WTC11 (cell line): Measurements from ENCODE around the gene GNG2. TPM values are rescaled to one million over a fixed set of nuclear protein-coding genes. Genes with fewer than 3 reads are reported as not detected.

Experiments
- ATAC-seq: fragments of 200-7000 bp; cut with Tn5 transposase; 2 replicates; pipeline ENCODE4 v1.10.0; 2021; ENCODE audit warnings: mild to moderate bottlenecking, moderate library complexity
- CTCF ChIA-PET: fragments of 300-600 bp; sonication (Branson Sonifier 250); formaldehyde crosslinking; loops from one replicate; lab custom pipeline; 2021; ENCODE audit warnings: antibody characterized with exemption; lab: Charles Lee
- POLR2A ChIA-PET: fragments of 350-600 bp; sonication (Branson Sonifier 250); formaldehyde crosslinking; loops from one replicate; lab custom pipeline; 2021; ENCODE audit warnings: antibody characterized with exemption; lab: Charles Lee
- DNase-seq: peaks from one replicate; pipeline ENCODE4 v3.0.0; 2021; ENCODE audit warnings: low spot score
- H3K27ac Mint-ChIP-seq: 2 replicates; pipeline ENCODE4 v1.8.0; 2021; ENCODE audit warnings: mixed read lengths
- H3K27me3 Mint-ChIP-seq: 2 replicates; pipeline ENCODE4 v1.8.0; 2021; ENCODE audit warnings: low read depth, mild to moderate bottlenecking, moderate library complexity, mixed read lengths
- H3K36me3 Mint-ChIP-seq: 2 replicates; pipeline ENCODE4 v1.8.0; 2021; ENCODE audit warnings: mixed read lengths
- H3K4me1 Mint-ChIP-seq: 2 replicates; pipeline ENCODE4 v1.8.0; 2022; ENCODE audit warnings: mixed read lengths
- H3K4me3 Mint-ChIP-seq: 2 replicates; pipeline ENCODE4 v1.8.0; 2021; ENCODE audit warnings: mild to moderate bottlenecking, moderate library complexity, mixed read lengths
- H3K9me3 Mint-ChIP-seq: 2 replicates; pipeline ENCODE4 v1.8.0; 2021; ENCODE audit warnings: mixed read lengths
- ATF2 ChIP-seq: sonication (generic); formaldehyde crosslinking; IDR thresholded peaks from 2 replicates; pipeline ENCODE4 v1.8.1; 2022; ENCODE audit warnings: low read depth, missing genetic modification reagents, borderline replicate concordance
- E2F4 ChIP-seq: sonication (generic); formaldehyde crosslinking; IDR thresholded peaks from 2 replicates; pipeline ENCODE4 v1.8.1; 2022; ENCODE audit warnings: low read depth, mild to moderate bottlenecking, moderate library complexity, missing genetic modification reagents, borderline replicate concordance
- EMX1 ChIP-seq: fragments of 250-450 bp; sonication (Bioruptor Pico); IDR thresholded peaks from 2 replicates; pipeline ENCODE4 v1.8.0; 2021; ENCODE audit warnings: mild to moderate bottlenecking
- HMGA2 ChIP-seq: fragments of 250-450 bp; sonication (Bioruptor Pico); IDR thresholded peaks from 2 replicates; pipeline ENCODE4 v1.4.0; 2021; ENCODE audit warnings: mild to moderate bottlenecking, moderate library complexity
- JAZF1 ChIP-seq: fragments of 250-450 bp; sonication (Bioruptor Pico); IDR thresholded peaks from 2 replicates; pipeline ENCODE4 v1.9.0; 2021; ENCODE audit warnings: moderate library complexity, mild to moderate bottlenecking, inconsistent platforms
- KAT7 ChIP-seq: sonication (generic); formaldehyde crosslinking; IDR thresholded peaks from 2 replicates; pipeline ENCODE4 v1.8.1; 2023; ENCODE audit warnings: missing genetic modification reagents, mild to moderate bottlenecking, borderline replicate concordance
- NFATC4 ChIP-seq: fragments of 250-450 bp; sonication (Bioruptor Pico); IDR thresholded peaks from 2 replicates; pipeline ENCODE4 v1.9.0; 2021; ENCODE audit warnings: mild to moderate bottlenecking
- NFE2L1 ChIP-seq: sonication (generic); formaldehyde crosslinking; IDR thresholded peaks from 2 replicates; pipeline ENCODE4 v1.8.1; 2023; ENCODE audit warnings: missing genetic modification reagents
- NR2C2 ChIP-seq: sonication (generic); formaldehyde crosslinking; IDR thresholded peaks from 2 replicates; pipeline ENCODE4 v1.8.0; 2022; ENCODE audit warnings: mild to moderate bottlenecking, missing genetic modification reagents
- RELA ChIP-seq: sonication (generic); formaldehyde crosslinking; IDR thresholded peaks from 2 replicates; pipeline ENCODE4 v1.8.1; 2022; ENCODE audit warnings: missing genetic modification reagents, mild to moderate bottlenecking, borderline replicate concordance
- SMAD4 ChIP-seq: sonication (generic); formaldehyde crosslinking; IDR thresholded peaks from 2 replicates; pipeline ENCODE4 v1.8.0; 2022; ENCODE audit warnings: mild to moderate bottlenecking, missing genetic modification reagents
- SP1 ChIP-seq: sonication (generic); formaldehyde crosslinking; conservative IDR thresholded peaks from 2 replicates; pipeline ENCODE4 v1.8.1; 2022; ENCODE audit warnings: missing genetic modification reagents
- TEAD4 ChIP-seq: sonication (generic); formaldehyde crosslinking; IDR thresholded peaks from 2 replicates; pipeline ENCODE4 v1.8.0; 2022; ENCODE audit warnings: mild to moderate bottlenecking, missing genetic modification reagents
- USF2 ChIP-seq: sonication (generic); formaldehyde crosslinking; IDR thresholded peaks from 2 replicates; pipeline ENCODE4 v1.8.1; 2023; ENCODE audit warnings: mild to moderate bottlenecking, missing genetic modification reagents, moderate library complexity
- ZBTB21 ChIP-seq: sonication (generic); formaldehyde crosslinking; IDR thresholded peaks from 2 replicates; pipeline ENCODE4 v1.8.1; 2023; ENCODE audit warnings: mild to moderate bottlenecking, missing genetic modification reagents, borderline replicate concordance
- ZNF425 ChIP-seq: fragments of 250-450 bp; sonication (Bioruptor Pico); conservative IDR thresholded peaks from 2 replicates; pipeline ENCODE4 v1.9.0; 2021; ENCODE audit warnings: mild to moderate bottlenecking
- total RNA-seq: library from RNA; stranded (reverse); gene quantifications from 3 replicates; pipeline ENCODE4 v1.2.3, GENCODE V29; 2021

GNG2 gene
- total RNA-seq, 1 experiment from 2014 or later = 10.7 TPM

GRCh38 chr14:51859131-51859530 lies 1.3 kb upstream of the GNG2 start:
- ATAC-seq (no peak), DNase-seq (no peak)
- Mint-ChIP-seq H3K36me3 (no peaks in the 10 kb centered on the region), H3K27ac (no peak overlapping the region), H3K27me3 (peaks cover 30% of the 10 kb centered on the region), H3K4me1 (peaks cover 45% of the 10 kb centered on the region), H3K9me3 (peaks cover 4% of the 10 kb centered on the region; the same call in 1 of the 2 replicates), H3K4me3 (no peak overlapping the region)
- POLR2A ChIA-PET = no interaction called here
- TF ChIP-seq NFATC4 (no peak), TEAD4 (CRISPR knock-in tag) (no peak), NFE2L1 (no peak), ZBTB21 (CRISPR knock-in tag) (no peak), EMX1 (no peak), RELA (CRISPR knock-in tag) (no peak), ZNF425 (CRISPR knock-in tag) (no peak), HMGA2 (CRISPR knock-in tag) (no peak)
- CTCF ChIA-PET = no interaction called here

- ATAC-seq = peak; percentile 34
- ChIA-PET CTCF (interaction anchor here (0.6 to 1.7 kb wide), 6 partner anchors 11 to 118 kb away, joined by 3 to 5 read pairs (median 4); no protein-coding TSS in a partner anchor), POLR2A (no interaction called here)
- no peak for TF ChIP-seq USF2
- TF ChIP-seq SP1 (CRISPR knock-in tag) = peak; percentile 14; the same call in 1 of the 2 replicates
- H3K27ac Mint-ChIP-seq = no peak overlapping the region
- peaks cover 53% of the 10 kb centered on the region for H3K4me1 Mint-ChIP-seq
- H3K36me3 Mint-ChIP-seq = no peaks in the 10 kb centered on the region
- peak overlapping the region; percentile 72 for H3K4me3 Mint-ChIP-seq
- H3K9me3 Mint-ChIP-seq = peaks cover 4% of the 10 kb centered on the region; the same call in 1 of the 2 replicates
- peaks cover 34% of the 10 kb centered on the region for H3K27me3 Mint-ChIP-seq
- DNase-seq = no peak
Measured at GRCh38 chr14:51860825-51861499, 550 bp downstream of the GNG2 start.

GRCh38 chr14:51862176-51862796 lies 1.9 kb downstream of the GNG2 start:
- peak overlapping the region; percentile 24; the same call in 1 of the 2 replicates for H3K4me3 Mint-ChIP-seq
- H3K4me1 Mint-ChIP-seq = peaks cover 53% of the 10 kb centered on the region
- peaks cover 34% of the 10 kb centered on the region for H3K27me3 Mint-ChIP-seq
- POLR2A ChIA-PET = no interaction called here
- CTCF ChIA-PET = no interaction called here
- ATAC-seq (no peak), DNase-seq (no peak)
- no peak overlapping the region for H3K27ac Mint-ChIP-seq
- H3K36me3 Mint-ChIP-seq = no peaks in the 10 kb centered on the region
- H3K9me3 Mint-ChIP-seq = no peaks in the 10 kb centered on the region
- TF ChIP-seq NR2C2 (CRISPR knock-in tag) (no peak), JAZF1 (CRISPR knock-in tag) (no peak), ATF2 (CRISPR knock-in tag) (no peak), SMAD4 (no peak), E2F4 (no peak), KAT7 (no peak)
